HEK293 (cell line): ENCODE measurements around the gene MOGAT2.

ENCODE experiments used
- CTCF ChIP-seq: fragments of 450-650 bp; formaldehyde crosslinking; IDR thresholded peaks from 2 replicates; pipeline ENCODE4 v1.5.1; 2016; ENCODE audit warnings: missing biosample characterization, missing genetic modification characterization
- FEZF1 ChIP-seq: fragments of 450-650 bp; formaldehyde crosslinking; IDR thresholded peaks from 2 replicates; pipeline ENCODE4 v1.5.1; 2016; ENCODE audit warnings: missing biosample characterization, missing genetic modification characterization
- KLF16 ChIP-seq: fragments of 450-650 bp; formaldehyde crosslinking; IDR thresholded peaks from 2 replicates; pipeline ENCODE4 v1.5.1; 2017; ENCODE audit warnings: missing biosample characterization, missing genetic modification characterization
- PRDM10 ChIP-seq: fragments of 450-650 bp; formaldehyde crosslinking; IDR thresholded peaks from 2 replicates; pipeline ENCODE4 v1.5.1; 2016; ENCODE audit warnings: missing biosample characterization, missing genetic modification characterization
- SP2 ChIP-seq: fragments of 450-650 bp; formaldehyde crosslinking; IDR thresholded peaks from 2 replicates; pipeline ENCODE4 v1.5.1; 2016; ENCODE audit warnings: missing biosample characterization, missing genetic modification characterization
- TCF7L2 ChIP-seq: IDR thresholded peaks from 2 replicates; pipeline ENCODE4 v1.6.1; 2011; ENCODE audit warnings: low read depth, mild to moderate bottlenecking, inconsistent platforms, low read length, moderate library complexity, borderline replicate concordance
- ZBTB7A ChIP-seq: fragments of 450-650 bp; formaldehyde crosslinking; IDR thresholded peaks from 2 replicates; pipeline ENCODE4 v1.5.1; 2016; ENCODE audit warnings: low read depth, missing biosample characterization, missing genetic modification characterization
- ZNF23 ChIP-seq: fragments of 450-650 bp; formaldehyde crosslinking; IDR thresholded peaks from 2 replicates; pipeline ENCODE4 v1.5.1; 2016; ENCODE audit warnings: missing biosample characterization, missing genetic modification characterization, borderline replicate concordance
- ZSCAN5A ChIP-seq: fragments of 450-650 bp; formaldehyde crosslinking; IDR thresholded peaks from 2 replicates; pipeline ENCODE4 v1.5.1; 2016; ENCODE audit warnings: missing biosample characterization, missing genetic modification characterization

GRCh38 chr11:75689863-75690609, 27.6 kb upstream of the MOGAT2 start:
- no peak for TF ChIP-seq KLF16 (tag by site-specific recombination)
- peak; percentile 74 for TF ChIP-seq PRDM10
- TF ChIP-seq CTCF (tag by site-specific recombination): no peak
- TF ChIP-seq TCF7L2: no peak
- no peak for TF ChIP-seq FEZF1 (tag by site-specific recombination)
- TF ChIP-seq SP2 (tag by site-specific recombination): no peak
- TF ChIP-seq ZBTB7A (tag by site-specific recombination): no peak
- TF ChIP-seq ZNF23 (tag by site-specific recombination): no peak
- no peak for TF ChIP-seq ZSCAN5A (tag by site-specific recombination)
